NB4 (cell line): ENCODE data around the gene NOTCH1.
"Not testable (repeated sequence)": the region's sequence is repeated elsewhere in the genome, so short reads cannot be mapped to it uniquely, and the experiment has no call there.

ENCODE experiments used
- DNase-seq: peaks from one replicate; pipeline ENCODE4 v3.0.0; 2010; ENCODE audit warnings: low read depth
- H3K4me3 ChIP-seq: one replicate; pipeline ENCODE4 v1.5.1; 2011; ENCODE audit warnings: mild to moderate bottlenecking, low read depth, low read length, moderate library complexity
- CTCF ChIP-seq: IDR thresholded peaks from one replicate; pipeline ENCODE4 v1.5.1; 2012; ENCODE audit warnings: low read depth, low read length
- MAX ChIP-seq: IDR thresholded peaks from 2 replicates; pipeline ENCODE4 v1.6.1; 2011; ENCODE audit warnings: low read depth, low read length
- MYC ChIP-seq: IDR thresholded peaks from 2 replicates; pipeline ENCODE4 v1.6.1; 2011; ENCODE audit warnings: low read depth, low read length
- POLR2A ChIP-seq: IDR thresholded peaks from 2 replicates; pipeline ENCODE4 v1.6.1; 2011; ENCODE audit warnings: mild to moderate bottlenecking; ENCODE audit not compliant: insufficient read length; ENCODE audit errors: extremely low read depth

The NOTCH1 gene

GRCh38 chr9:136585531-136586120 lies 39.8 kb upstream of the NOTCH1 start:
- H3K4me3 ChIP-seq: no peak overlapping the region
- no peak for TF ChIP-seq MYC
- no peak for TF ChIP-seq POLR2A
- TF ChIP-seq CTCF: no peak
- no peak for TF ChIP-seq MAX

GRCh38 chr9:136584934-136585333 lies 39.1 kb upstream of the NOTCH1 start:
- TF ChIP-seq MYC: no peak
- no peak for TF ChIP-seq POLR2A
- TF ChIP-seq MAX: no peak
- no peak for TF ChIP-seq CTCF
- DNase-seq: no peak
- no peak overlapping the region for H3K4me3 ChIP-seq

More at GRCh38 chr9:136585531-136586120, 39.8 kb upstream of the NOTCH1 start:
- no peak for DNase-seq

GRCh38 chr9:136584401-136584932 lies 38.6 kb upstream of the NOTCH1 start:
- TF ChIP-seq MAX: no peak
- no peak for TF ChIP-seq CTCF
- TF ChIP-seq POLR2A: no peak
- no peak for TF ChIP-seq MYC
- DNase-seq: peak; percentile 44
- H3K4me3 ChIP-seq: no peak overlapping the region

GRCh38 chr9:136582977-136583735 lies 37.3 kb upstream of the NOTCH1 start:
- no peak for TF ChIP-seq CTCF
- no peak for TF ChIP-seq MYC
- no peak for TF ChIP-seq POLR2A
- no peak for TF ChIP-seq MAX
- no peak for DNase-seq
- H3K4me3 ChIP-seq: no peak overlapping the region

GRCh38 chr9:136581614-136582447 lies 36.0 kb upstream of the NOTCH1 start:
- TF ChIP-seq MYC (no peak), CTCF (no peak)
- DNase-seq: no peak
- H3K4me3 ChIP-seq: no peak overlapping the region

- DNase-seq, H3K4me3 ChIP-seq: not testable (repeated sequence)
These were observed 33.9 kb upstream of the NOTCH1 start for GRCh38 chr9:136579650-136580219.
